HEK293T (cell line): ENCODE results near the gene CAPZB.

Experiments
- FOXK2 ChIP-seq: fragments of 450-650 bp; IDR thresholded peaks from 2 replicates; pipeline ENCODE4 v1.6.1; 2016; ENCODE audit warnings: mild to moderate bottlenecking
- SUZ12 ChIP-seq: fragments of 450-650 bp; IDR thresholded peaks from 2 replicates; pipeline ENCODE4 v1.6.1; 2016; ENCODE audit warnings: mild to moderate bottlenecking
- TF ChIP-seq, protein P1 (sequence below): fragments of 450-650 bp; IDR thresholded peaks from 2 replicates; pipeline ENCODE4 v1.6.1; 2016

DNA sequence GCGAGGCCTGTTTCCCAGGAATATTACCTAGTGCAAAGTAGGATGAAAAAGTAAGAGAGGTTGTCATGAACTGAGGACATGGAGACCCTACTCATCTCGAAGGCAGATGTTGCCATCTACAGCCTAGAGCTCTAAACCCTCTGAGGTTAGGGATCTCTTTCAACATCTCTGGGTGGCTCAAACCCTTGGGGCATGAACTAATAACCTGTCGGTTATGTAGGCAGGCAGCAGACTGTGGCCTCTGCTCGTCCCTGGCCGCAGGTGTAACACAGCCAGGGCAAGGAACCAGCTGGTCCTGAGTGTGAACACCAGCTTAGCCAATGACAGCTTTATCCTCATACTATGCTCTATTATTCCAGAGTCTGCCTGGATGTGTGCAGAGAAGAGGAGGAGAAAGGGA lies 13.2 kb downstream of the CAPZB start:
- no peak for TF ChIP-seq FOXK2
- no peak for TF ChIP-seq SUZ12
- TF ChIP-seq, protein P1, sequence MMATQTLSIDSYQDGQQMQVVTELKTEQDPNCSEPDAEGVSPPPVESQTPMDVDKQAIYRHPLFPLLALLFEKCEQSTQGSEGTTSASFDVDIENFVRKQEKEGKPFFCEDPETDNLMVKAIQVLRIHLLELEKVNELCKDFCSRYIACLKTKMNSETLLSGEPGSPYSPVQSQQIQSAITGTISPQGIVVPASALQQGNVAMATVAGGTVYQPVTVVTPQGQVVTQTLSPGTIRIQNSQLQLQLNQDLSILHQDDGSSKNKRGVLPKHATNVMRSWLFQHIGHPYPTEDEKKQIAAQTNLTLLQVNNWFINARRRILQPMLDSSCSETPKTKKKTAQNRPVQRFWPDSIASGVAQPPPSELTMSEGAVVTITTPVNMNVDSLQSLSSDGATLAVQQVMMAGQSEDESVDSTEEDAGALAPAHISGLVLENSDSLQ, result no peak
